ENCODE data around the gene MACROH2A2.

MACROH2A2 gene

GRCh38 chr10:70130878-70131559, 78.4 kb downstream of the MACROH2A2 start:
- peak; percentile 68 for DNase-seq (ENCODE audit: extremely low read depth, low read depth)
- no peak for TF ChIP-seq CTCF (IDR thresholded peaks at IDR 0.05; ENCODE audit: low read depth, low read length)

GRCh38 chr10:70131560-70131937, 78.9 kb downstream of the MACROH2A2 start:
- no peak for DNase-seq (ENCODE audit: extremely low read depth, low read depth)
- TF ChIP-seq CTCF (IDR thresholded peaks at IDR 0.05; ENCODE audit: low read depth, low read length) = no peak

- DNase-seq (ENCODE audit: extremely low read depth, low read depth) = peak; percentile 49
- TF ChIP-seq CTCF (IDR thresholded peaks at IDR 0.05; ENCODE audit: low read depth, low read length) = no peak
Observed at GRCh38 chr10:70132098-70133029, 79.7 kb downstream of the MACROH2A2 start, which contains the start of gene AIFM2. Gene AIFM2 (minus strand): TSS chr10:70132825. CDS start chr10:70124084, 8,741 bp downstream.

- no peak for DNase-seq (ENCODE audit: extremely low read depth, low read depth)
- no peak for TF ChIP-seq CTCF (IDR thresholded peaks at IDR 0.05; ENCODE audit: low read depth, low read length)
Observed at GRCh38 chr10:70135046-70135445, 82.4 kb downstream of the MACROH2A2 start.

- no peak for DNase-seq (ENCODE audit: extremely low read depth, low read depth)
- no peak for TF ChIP-seq CTCF (IDR thresholded peaks at IDR 0.05; ENCODE audit: low read depth, low read length)
Observed at GRCh38 chr10:70135684-70136083, 83.0 kb downstream of the MACROH2A2 start.

- TF ChIP-seq CTCF (IDR thresholded peaks at IDR 0.05; ENCODE audit: low read depth, low read length) = no peak
- DNase-seq (ENCODE audit: extremely low read depth, low read depth) = no peak
Observed at GRCh38 chr10:70137135-70137534, 84.5 kb downstream of the MACROH2A2 start.
